Activated CD8-positive, alpha-beta memory T cell treated with anti-CD3 and anti-CD28 coated beads, Interleukin-2, amount 50 U/mL, for 24 hours (primary cell): ENCODE data around the gene LRRC27.

Source experiments
- DNase-seq: peaks from one replicate; pipeline ENCODE4 v3.0.0-alpha.2; 2020; ENCODE audit errors: extremely low read depth

Gene LRRC27

DNA sequence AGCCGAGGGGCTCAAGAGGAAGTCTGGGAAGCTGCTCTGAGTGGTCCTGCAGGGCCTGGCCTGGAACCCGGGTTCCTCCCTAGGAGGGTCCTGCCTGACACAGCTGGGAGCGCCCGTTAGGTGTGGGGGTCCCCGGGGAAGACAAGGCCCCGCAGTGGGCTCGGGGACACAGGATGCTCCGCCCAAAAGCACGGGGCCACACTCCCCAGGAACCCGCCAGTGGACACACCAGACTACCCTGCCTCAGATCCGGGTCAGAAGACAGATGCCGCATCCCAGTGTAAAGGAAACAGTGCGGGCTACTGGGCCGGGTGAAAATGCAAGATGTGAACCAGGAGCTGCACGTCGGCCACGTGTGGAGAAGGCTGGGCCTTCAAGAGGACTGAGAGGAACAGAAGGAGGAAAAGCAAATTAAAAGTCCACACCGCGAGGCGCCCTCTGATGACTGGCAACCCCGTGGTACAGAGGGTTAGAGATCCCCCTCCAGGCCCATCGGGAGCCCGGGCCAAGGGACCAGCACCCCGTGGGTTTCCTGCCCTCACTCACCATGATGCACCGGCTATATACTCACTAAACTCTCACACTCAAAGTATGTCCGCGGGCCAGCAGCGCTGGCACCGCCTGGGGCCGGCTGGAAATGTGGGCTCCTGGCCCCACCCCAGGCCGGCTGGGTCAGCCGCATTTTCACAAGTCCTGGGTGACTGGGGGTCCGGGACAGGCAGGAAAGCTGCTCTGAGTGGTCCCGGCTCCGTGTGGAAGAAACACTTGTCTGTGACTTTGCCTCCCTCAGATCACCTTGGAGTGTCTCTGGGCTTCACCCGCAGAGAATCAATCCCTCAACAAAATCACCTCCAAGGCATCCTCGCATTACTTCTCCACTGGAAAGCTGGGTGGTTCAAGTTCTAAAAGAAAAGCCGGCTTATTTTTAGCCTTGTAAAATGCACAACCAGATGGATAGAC lies 30.3 kb upstream of the LRRC27 start:
- no peak for DNase-seq

- no peak for DNase-seq
Measured at GRCh38 chr10:132302421-132303310, 29.3 kb upstream of the LRRC27 start.

DNA sequence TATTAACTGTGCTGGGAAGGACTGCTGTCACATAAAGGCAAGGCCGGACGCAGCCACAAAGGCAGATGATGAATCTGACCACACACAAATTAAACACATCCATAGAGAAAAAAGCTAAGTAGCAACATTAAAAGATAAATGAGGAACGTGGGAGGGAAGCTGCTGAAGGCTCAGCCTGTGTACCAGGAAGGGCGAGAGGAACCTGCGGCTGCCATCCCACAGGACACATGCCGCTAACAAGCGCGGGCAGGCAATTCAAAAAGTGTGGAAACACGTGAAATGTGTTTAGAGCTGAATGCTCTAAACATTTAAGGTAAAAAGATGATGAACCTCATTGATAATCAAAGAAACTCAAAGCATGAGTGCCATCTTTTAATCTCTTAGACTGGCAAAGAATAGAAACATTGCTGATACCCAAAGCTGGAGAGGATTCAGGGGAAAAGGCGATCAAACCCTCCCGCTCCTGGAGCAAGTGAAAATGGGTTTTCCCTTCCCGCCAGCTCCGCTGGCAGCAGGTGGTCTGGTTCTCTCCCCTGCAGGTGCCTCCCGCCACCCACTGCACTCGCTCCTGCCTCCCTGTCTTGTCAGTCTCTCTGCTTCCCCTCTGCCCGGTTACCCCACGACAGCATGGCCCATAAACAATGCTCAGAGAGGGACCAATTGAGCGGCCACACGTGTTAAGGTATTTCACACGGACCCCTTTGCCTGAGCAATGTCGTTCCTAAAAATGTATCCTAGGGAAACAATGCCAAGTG lies 28.5 kb upstream of the LRRC27 start:
- DNase-seq = no peak

GRCh38 chr10:132304756-132305509 lies 27.1 kb upstream of the LRRC27 start:
- no peak for DNase-seq

DNA sequence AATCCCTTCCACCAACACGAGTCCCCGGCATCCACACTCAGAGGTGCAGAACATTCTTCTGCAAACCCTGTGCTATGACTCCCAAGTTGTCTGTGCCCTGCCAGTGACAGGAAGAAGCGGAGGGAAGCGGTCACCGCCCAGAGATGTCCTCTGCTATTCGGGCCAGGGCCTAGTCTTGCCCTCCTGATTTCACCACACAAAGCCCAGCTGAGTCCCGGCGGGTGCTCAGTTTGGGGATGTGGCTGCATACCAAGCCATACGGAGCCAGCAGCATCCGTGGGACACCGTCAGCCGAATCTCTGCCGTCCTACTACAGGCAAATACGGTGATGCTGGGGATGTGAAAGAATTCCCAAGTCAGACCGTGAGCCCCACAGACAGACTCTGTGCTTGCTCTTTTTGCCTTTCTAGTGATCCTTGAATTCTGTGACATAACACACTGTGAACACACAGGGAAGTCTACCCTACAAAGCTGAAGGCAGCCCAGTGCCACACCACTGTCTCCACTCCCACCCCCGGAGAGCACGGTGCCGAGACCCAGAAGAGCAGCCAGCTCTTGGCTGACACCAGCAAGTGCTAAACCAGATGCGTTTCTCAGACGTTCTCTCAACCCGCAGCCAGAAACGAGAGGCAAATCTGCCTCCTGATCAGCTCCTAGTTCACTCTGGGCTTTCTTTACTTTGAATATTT lies 26.2 kb upstream of the LRRC27 start:
- no peak for DNase-seq

DNA sequence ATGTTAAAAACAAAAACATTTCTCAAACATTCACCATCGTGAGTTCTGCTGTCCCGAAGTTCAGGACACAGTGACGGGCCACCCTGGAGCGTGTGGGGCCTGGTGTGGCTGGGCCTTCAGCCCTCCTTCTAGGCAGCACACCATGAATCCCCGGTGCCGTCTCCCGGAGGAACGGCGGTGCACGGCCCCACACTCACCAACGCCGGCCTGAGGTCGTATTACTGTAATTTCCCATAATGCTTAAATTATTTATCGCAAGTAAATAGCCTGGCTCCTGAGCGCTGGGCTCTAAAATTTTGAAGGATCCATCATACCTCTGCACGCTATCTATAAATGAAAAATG lies 25.7 kb upstream of the LRRC27 start:
- no peak for DNase-seq

GRCh38 chr10:132306864-132307751 lies 24.9 kb upstream of the LRRC27 start:
- no peak for DNase-seq

- DNase-seq = peak; percentile 60
Measured at GRCh38 chr10:132307823-132308586, 24.0 kb upstream of the LRRC27 start, which contains the start of gene STK32C. TSS of gene STK32C (minus strand) at chr10:132307950. CDS start at chr10:132307833, 117 bp downstream.

DNA sequence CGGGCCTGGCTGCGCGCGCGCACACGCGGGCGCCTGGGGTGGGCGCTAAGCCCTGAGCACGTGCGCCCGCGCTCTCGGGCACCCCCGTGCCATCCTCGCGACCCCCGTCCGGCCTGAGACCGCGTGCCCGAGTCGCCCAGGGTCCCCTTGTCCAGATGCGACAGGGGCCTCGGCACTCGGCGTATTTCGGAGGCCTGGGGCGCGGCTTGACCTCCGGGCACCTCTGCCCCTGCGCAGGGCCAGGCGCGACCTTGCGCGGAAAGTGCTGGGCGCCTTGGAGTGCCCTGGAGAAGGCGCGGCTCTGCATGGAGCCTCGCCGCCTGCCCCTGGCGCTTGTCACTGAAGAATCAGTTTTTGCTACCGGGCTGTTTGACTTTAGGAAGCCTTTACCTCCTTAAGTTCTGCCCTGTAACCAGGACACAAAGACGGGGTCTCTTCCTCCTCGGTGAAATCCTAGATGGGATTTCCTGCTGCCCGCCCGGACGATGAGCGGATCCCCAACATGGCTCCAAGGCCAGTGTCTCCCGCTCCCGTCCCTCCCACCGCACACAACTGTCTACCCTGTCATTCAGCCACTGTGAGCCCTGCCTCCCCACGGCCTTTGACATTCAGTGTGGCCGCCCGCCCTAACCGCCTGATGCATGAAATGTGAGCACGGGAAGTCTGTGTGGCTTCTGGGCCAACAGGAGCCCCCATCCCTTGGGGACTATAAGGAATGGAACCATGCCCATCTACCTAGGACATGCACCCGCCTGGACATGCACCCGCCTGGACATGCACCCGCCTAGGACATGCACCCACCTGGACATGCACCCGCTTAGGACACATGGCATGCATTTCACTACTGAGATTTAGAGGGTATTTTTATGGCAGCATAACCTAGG lies 23.2 kb upstream of the LRRC27 start:
- DNase-seq = no peak

GRCh38 chr10:132309471-132309865 lies 22.5 kb upstream of the LRRC27 start:
- DNase-seq = no peak

- no peak for DNase-seq
Measured at GRCh38 chr10:132309879-132310591, 22.0 kb upstream of the LRRC27 start.

DNA sequence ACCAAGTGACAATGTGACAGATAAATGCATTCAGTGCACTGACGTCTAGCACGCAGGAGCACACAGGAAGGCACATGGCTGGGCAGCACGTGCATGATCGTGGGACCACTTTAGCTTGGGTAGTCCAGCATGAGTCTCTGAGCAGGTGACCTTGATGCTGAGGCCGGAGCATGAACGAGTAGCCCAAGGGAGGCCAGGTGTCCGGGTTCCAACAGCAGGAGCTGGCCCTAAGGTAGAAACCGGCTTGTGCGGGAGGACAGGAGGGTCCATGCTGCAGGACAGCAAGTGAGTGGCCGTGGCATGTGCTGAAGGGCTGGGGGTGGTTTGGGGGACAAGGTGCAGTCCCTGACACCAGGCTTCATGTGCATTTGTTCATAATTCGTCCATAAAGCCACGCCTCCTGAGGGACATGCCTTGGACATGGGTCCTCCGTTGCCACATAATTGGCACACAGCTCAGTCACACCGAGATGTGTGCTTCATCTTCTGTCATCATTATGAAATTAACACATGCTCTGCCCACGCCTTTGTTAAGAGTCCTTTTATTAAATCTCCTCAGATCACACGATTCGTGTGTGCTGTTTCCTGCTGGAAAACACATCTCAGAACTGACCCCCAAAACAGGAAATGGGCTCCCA lies 21.2 kb upstream of the LRRC27 start:
- no peak for DNase-seq

GRCh38 chr10:132311338-132311939 lies 20.6 kb upstream of the LRRC27 start:
- DNase-seq = no peak

- DNase-seq = no peak
Measured at GRCh38 chr10:132313305-132313704, 18.7 kb upstream of the LRRC27 start.

- no peak for DNase-seq
Measured at GRCh38 chr10:132313865-132314264, 18.1 kb upstream of the LRRC27 start.

- DNase-seq = no peak
Measured at GRCh38 chr10:132314336-132314735, 17.7 kb upstream of the LRRC27 start.
